ENCODE data around the gene PFDN2.
A peak's percentile ranks its signal among the peaks of the same experiment; 100 is the strongest.
"Not testable (repeated sequence)": the region's sequence is repeated elsewhere in the genome, so short reads cannot be mapped to it uniquely, and the experiment has no call there.

PFDN2 gene

DNA sequence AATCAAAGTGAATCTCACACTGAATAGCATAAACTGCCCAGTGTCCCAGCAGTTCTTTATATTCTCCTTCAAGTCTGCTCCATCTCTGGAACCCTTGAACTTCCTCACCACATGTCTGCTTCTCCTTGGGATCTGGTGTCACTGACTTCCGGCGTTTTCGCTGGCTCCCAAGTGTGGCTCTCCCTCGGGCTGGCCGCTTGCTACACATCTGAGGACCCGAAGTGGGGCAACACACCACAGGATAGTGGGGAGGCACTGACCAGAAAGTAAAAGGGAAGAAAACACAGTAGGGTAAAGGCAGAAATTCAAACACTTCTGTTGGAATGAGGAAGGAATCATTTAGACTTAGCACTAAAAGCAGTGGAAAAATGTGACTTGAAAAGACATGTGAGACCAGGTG lies 5.1 kb upstream of the PFDN2 start:
- Histone ChIP-seq H3K27me3 (ENCODE audit: control insufficient read depth in 1 of 2, insufficient read depth in 2 of 2, low read length in 2 of 2) (no peaks in the 10 kb centered on the region), H3K9me3 (ENCODE audit: control insufficient read depth in 1 of 2, low read length in 2 of 2) (no peaks in the 10 kb centered on the region), H3K27ac (ENCODE audit: low read depth, low read length) (no peak overlapping the region), H3K9ac (ENCODE audit: low read depth in 1 of 2, low read length in 2 of 2) (no peak overlapping the region), H3K4me1 (ENCODE audit: control insufficient read depth in 1 of 2, insufficient read depth in 2 of 2, low read length in 2 of 2) (peaks cover 22 to 31% of the 10 kb centered on the region in 2 donors), H3K36me3 (ENCODE audit: control insufficient read depth in 1 of 2, insufficient read depth in 2 of 2, low read length in 2 of 2) (peaks cover 53 to 71% of the 10 kb centered on the region in 2 donors), H3K4me3 (ENCODE audit: low read depth in 1 of 2, low read length in 2 of 2) (no peak overlapping the region)

DNA sequence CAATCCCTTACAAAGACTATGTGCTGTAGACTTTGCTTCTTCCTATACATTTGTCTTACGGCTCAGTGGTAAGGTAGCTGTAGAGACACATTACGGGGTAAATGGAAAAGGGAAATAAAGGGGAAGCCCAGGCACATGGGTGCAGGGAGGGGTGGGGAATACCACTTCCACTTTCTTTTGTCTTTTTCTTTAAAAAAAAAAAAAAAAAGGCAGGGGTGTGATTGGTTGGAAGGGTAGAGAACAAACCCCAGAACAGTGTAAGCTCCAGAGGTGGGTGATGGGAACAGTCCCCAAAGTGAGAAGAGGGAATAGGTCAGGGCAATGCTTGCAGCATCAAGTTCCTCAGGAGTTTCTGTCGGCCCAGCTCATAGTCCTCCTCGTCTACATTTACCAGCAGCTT lies 4.0 kb upstream of the PFDN2 start:
- no peak overlapping the region for H3K27ac ChIP-seq (ENCODE audit: low read depth, low read length)
- H3K4me1 ChIP-seq (ENCODE audit: control insufficient read depth in 1 of 2, insufficient read depth in 2 of 2, low read length in 2 of 2), result peaks cover 22 to 28% of the 10 kb centered on the region in 2 donors
- H3K9ac ChIP-seq (ENCODE audit: low read depth in 1 of 2, low read length in 2 of 2), result no peak overlapping the region
- H3K4me3 ChIP-seq (ENCODE audit: low read depth in 1 of 2, low read length in 2 of 2), result no peak overlapping the region
- no peaks in the 10 kb centered on the region for H3K27me3 ChIP-seq (ENCODE audit: control insufficient read depth in 1 of 2, insufficient read depth in 2 of 2, low read length in 2 of 2)
- H3K36me3 ChIP-seq (ENCODE audit: control insufficient read depth in 1 of 2, insufficient read depth in 2 of 2, low read length in 2 of 2), result peaks cover 46 to 62% of the 10 kb centered on the region in 2 donors
- no peaks in the 10 kb centered on the region for H3K9me3 ChIP-seq (ENCODE audit: control insufficient read depth in 1 of 2, low read length in 2 of 2)

- Histone ChIP-seq H3K27me3 (ENCODE audit: control insufficient read depth in 1 of 2, insufficient read depth in 2 of 2, low read length in 2 of 2) (no peaks in the 10 kb centered on the region), H3K36me3 (ENCODE audit: control insufficient read depth in 1 of 2, insufficient read depth in 2 of 2, low read length in 2 of 2) (peaks cover 42 to 58% of the 10 kb centered on the region in 2 donors), H3K9me3 (ENCODE audit: control insufficient read depth in 1 of 2, low read length in 2 of 2) (no peaks in the 10 kb centered on the region), H3K27ac (ENCODE audit: low read depth, low read length) (no peak overlapping the region), H3K4me3 (ENCODE audit: low read depth in 1 of 2, low read length in 2 of 2) (no peak overlapping the region), H3K9ac (ENCODE audit: low read depth in 1 of 2, low read length in 2 of 2) (no peak overlapping the region), H3K4me1 (ENCODE audit: control insufficient read depth in 1 of 2, insufficient read depth in 2 of 2, low read length in 2 of 2) (peaks cover 27 to 35% of the 10 kb centered on the region in 2 donors)
Observed at GRCh38 chr1:161121042-161121650, 3.3 kb upstream of the PFDN2 start.

DNA sequence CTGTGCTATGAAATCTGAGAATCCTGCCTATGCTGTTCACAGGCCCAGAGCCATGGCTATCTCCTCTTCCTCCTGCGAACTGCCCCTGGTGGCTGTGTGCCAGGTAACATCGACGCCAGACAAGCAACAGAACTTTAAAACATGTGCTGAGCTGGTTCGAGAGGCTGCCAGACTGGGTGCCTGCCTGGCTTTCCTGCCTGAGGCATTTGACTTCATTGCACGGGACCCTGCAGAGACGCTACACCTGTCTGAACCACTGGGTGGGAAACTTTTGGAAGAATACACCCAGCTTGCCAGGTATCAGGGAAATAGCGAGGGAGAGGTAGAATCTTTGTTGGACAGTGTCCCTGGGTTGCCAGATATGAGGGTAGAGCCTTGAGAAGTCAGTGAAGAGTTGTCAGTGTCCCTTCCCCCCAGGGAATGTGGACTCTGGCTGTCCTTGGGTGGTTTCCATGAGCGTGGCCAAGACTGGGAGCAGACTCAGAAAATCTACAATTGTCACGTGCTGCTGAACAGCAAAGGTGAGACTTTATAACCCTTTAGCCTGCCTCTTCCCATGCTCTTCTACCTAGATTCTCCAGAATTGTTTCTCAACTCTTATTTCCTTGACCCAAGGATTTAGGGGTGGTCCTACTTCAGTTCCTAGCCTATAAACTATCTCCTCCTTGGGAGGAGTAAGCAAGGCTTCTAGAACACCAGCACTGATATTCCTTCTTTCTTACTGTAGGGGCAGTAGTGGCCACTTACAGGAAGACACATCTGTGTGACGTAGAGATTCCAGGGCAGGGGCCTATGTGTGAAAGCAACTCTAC lies 1.5 kb upstream of the PFDN2 start:
- Histone ChIP-seq H3K27me3 (ENCODE audit: control insufficient read depth in 1 of 2, insufficient read depth in 2 of 2, low read length in 2 of 2) (no peaks in the 10 kb centered on the region), H3K4me3 (ENCODE audit: low read depth in 1 of 2, low read length in 2 of 2) (peak overlapping the region; percentile 92 to 100), H3K27ac (ENCODE audit: low read depth, low read length) (peak overlapping the region; percentile 95), H3K9ac (ENCODE audit: low read depth in 1 of 2, low read length in 2 of 2) (peak overlapping the region; percentile 99), H3K36me3 (ENCODE audit: control insufficient read depth in 1 of 2, insufficient read depth in 2 of 2, low read length in 2 of 2) (peaks cover 37 to 47% of the 10 kb centered on the region in 2 donors), H3K9me3 (ENCODE audit: control insufficient read depth in 1 of 2, low read length in 2 of 2) (no peaks in the 10 kb centered on the region), H3K4me1 (ENCODE audit: control insufficient read depth in 1 of 2, insufficient read depth in 2 of 2, low read length in 2 of 2) (peaks cover 33 to 50% of the 10 kb centered on the region in 2 donors)

DNA sequence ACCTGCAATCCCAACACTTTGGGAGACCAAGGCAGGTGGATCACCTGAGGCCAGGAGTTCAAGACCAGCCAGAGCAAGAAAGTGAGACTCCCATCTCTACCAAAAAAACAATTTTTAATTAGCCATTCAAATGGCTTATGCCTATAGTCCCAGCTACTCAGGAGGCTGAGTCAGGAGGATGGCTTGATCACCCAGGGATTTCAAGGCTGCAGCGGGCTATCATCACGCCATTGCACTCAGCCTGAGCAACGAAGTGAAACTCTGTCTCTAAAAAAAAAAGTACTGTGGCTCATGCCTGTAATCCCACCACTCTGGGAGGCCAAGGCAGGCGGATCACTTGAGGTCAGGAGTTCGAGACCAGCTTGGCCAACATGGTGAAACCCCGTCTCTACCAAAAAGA lies 1.9 kb downstream of the PFDN2 start:
- not testable (repeated sequence) for H3K27ac ChIP-seq (ENCODE audit: low read depth, low read length); H3K9me3 ChIP-seq (ENCODE audit: control insufficient read depth in 1 of 2, low read length in 2 of 2); H3K27me3 ChIP-seq (ENCODE audit: control insufficient read depth in 1 of 2, insufficient read depth in 2 of 2, low read length in 2 of 2); H3K4me3 ChIP-seq (ENCODE audit: low read depth in 1 of 2, low read length in 2 of 2); H3K9ac ChIP-seq (ENCODE audit: low read depth in 1 of 2, low read length in 2 of 2)
- Histone ChIP-seq H3K4me1 (ENCODE audit: control insufficient read depth in 1 of 2, insufficient read depth in 2 of 2, low read length in 2 of 2) (peaks cover 33 to 64% of the 10 kb centered on the region in 2 donors), H3K36me3 (ENCODE audit: control insufficient read depth in 1 of 2, insufficient read depth in 2 of 2, low read length in 2 of 2) (peaks cover 9 to 19% of the 10 kb centered on the region in 2 donors)

DNA sequence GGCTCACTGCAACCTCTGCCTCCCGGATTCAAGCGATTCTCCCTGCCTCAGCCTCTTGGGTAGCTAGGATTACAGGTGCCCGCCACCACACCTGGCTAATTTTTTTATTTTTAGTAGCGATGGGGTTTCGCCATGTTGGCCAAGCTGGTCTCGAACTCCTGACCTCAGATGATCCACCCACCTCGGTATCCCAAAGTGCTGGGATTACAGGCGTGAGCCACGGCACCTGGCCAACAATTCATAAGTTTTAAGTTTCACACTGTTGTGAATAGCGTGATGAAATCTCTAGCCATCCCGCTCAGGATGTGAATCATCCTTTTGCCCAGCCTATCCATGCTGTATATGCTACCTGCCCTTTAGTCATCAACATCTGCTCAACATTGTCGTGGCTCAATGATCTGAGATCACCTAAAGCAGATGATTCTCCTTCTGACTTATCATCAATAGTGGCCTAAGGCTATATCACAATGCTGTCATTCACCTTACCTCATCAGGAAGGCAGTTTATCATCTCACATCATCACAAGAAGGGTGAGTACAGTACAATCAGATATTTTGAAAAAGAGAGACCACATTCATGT lies 2.6 kb downstream of the PFDN2 start:
- H3K4me1 ChIP-seq (ENCODE audit: control insufficient read depth in 1 of 2, insufficient read depth in 2 of 2, low read length in 2 of 2), result peaks cover 28 to 60% of the 10 kb centered on the region in 2 donors
- H3K4me3 ChIP-seq (ENCODE audit: low read depth in 1 of 2, low read length in 2 of 2), result no peak overlapping the region
- no peak overlapping the region for H3K27ac ChIP-seq (ENCODE audit: low read depth, low read length)
- H3K9ac ChIP-seq (ENCODE audit: low read depth in 1 of 2, low read length in 2 of 2), result no peak overlapping the region
- no peaks in the 10 kb centered on the region for H3K27me3 ChIP-seq (ENCODE audit: control insufficient read depth in 1 of 2, insufficient read depth in 2 of 2, low read length in 2 of 2)
- H3K9me3 ChIP-seq (ENCODE audit: control insufficient read depth in 1 of 2, low read length in 2 of 2), result no peaks in the 10 kb centered on the region
- peaks cover 2 to 11% of the 10 kb centered on the region in 2 donors for H3K36me3 ChIP-seq (ENCODE audit: control insufficient read depth in 1 of 2, insufficient read depth in 2 of 2, low read length in 2 of 2)

- Histone ChIP-seq H3K9ac (ENCODE audit: low read depth in 1 of 2, low read length in 2 of 2) (no peak overlapping the region), H3K4me3 (ENCODE audit: low read depth in 1 of 2, low read length in 2 of 2) (no peak overlapping the region), H3K27ac (ENCODE audit: low read depth, low read length) (no peak overlapping the region), H3K36me3 (ENCODE audit: control insufficient read depth in 1 of 2, insufficient read depth in 2 of 2, low read length in 2 of 2) (peaks cover 0 to 14% of the 10 kb centered on the region in 2 donors), H3K9me3 (ENCODE audit: control insufficient read depth in 1 of 2, low read length in 2 of 2) (no peaks in the 10 kb centered on the region), H3K27me3 (ENCODE audit: control insufficient read depth in 1 of 2, insufficient read depth in 2 of 2, low read length in 2 of 2) (no peaks in the 10 kb centered on the region), H3K4me1 (ENCODE audit: control insufficient read depth in 1 of 2, insufficient read depth in 2 of 2, low read length in 2 of 2) (peaks cover 21 to 53% of the 10 kb centered on the region in 2 donors)
Observed at GRCh38 chr1:161114556-161114955, 3.3 kb downstream of the PFDN2 start.

DNA sequence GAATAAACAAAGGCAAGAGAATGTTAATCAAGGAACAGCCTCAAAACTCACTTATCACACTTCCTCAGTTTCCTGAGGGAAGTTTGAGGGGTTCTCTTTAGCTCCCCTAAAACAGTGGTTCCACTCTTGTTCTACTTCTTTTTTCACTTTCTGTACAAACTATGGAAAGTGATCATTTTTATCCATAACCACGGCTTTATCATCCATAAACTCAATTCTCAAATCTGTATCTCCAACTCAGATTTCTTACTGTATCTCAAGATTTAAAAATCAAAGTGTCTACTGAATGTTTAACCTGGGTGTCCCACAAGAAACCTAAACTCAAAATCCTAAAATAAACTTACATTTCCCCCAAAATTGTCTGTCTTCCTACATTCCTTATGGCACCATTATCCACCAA lies 3.9 kb downstream of the PFDN2 start:
- Histone ChIP-seq H3K27ac (ENCODE audit: low read depth, low read length) (no peak overlapping the region), H3K9ac (ENCODE audit: low read depth in 1 of 2, low read length in 2 of 2) (no peak overlapping the region), H3K4me1 (ENCODE audit: control insufficient read depth in 1 of 2, insufficient read depth in 2 of 2, low read length in 2 of 2) (peaks cover 15 to 47% of the 10 kb centered on the region in 2 donors), H3K27me3 (ENCODE audit: control insufficient read depth in 1 of 2, insufficient read depth in 2 of 2, low read length in 2 of 2) (no peaks in the 10 kb centered on the region), H3K9me3 (ENCODE audit: control insufficient read depth in 1 of 2, low read length in 2 of 2) (no peaks in the 10 kb centered on the region), H3K36me3 (ENCODE audit: control insufficient read depth in 1 of 2, insufficient read depth in 2 of 2, low read length in 2 of 2) (peaks cover 0 to 21% of the 10 kb centered on the region in 2 donors), H3K4me3 (ENCODE audit: low read depth in 1 of 2, low read length in 2 of 2) (no peak overlapping the region)

DNA sequence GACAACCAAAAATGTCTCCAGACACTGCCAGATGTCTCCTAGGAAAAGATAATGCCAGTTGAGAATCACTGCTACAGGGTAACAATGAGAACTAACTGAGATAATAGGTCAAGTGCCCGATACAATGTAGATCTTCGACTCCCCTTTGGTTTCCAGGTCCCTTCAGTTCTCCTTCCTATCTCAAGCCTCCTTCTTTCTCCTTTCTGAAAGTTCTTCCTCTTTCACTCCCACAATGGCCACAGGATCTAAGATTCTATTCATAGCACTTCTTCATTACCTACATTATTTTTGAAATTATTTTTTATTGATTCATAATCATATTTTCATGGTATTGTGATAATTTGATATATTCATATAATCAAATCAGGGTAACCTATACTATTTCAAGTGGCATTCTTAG lies 6.3 kb downstream of the PFDN2 start:
- Histone ChIP-seq H3K4me1 (ENCODE audit: control insufficient read depth in 1 of 2, insufficient read depth in 2 of 2, low read length in 2 of 2) (peaks cover 9 to 33% of the 10 kb centered on the region in 2 donors), H3K36me3 (ENCODE audit: control insufficient read depth in 1 of 2, insufficient read depth in 2 of 2, low read length in 2 of 2) (peaks cover 0 to 25% of the 10 kb centered on the region in 2 donors), H3K27ac (ENCODE audit: low read depth, low read length) (no peak overlapping the region), H3K4me3 (ENCODE audit: low read depth in 1 of 2, low read length in 2 of 2) (no peak overlapping the region), H3K9me3 (ENCODE audit: control insufficient read depth in 1 of 2, low read length in 2 of 2) (no peaks in the 10 kb centered on the region), H3K27me3 (ENCODE audit: control insufficient read depth in 1 of 2, insufficient read depth in 2 of 2, low read length in 2 of 2) (no peaks in the 10 kb centered on the region), H3K9ac (ENCODE audit: low read depth in 1 of 2, low read length in 2 of 2) (no peak overlapping the region)

GRCh38 chr1:161111117-161111516 lies 6.7 kb downstream of the PFDN2 start:
- no peak overlapping the region for H3K4me3 ChIP-seq (ENCODE audit: low read depth in 1 of 2, low read length in 2 of 2)
- H3K27ac ChIP-seq (ENCODE audit: low read depth, low read length), result no peak overlapping the region
- peaks cover 5 to 29% of the 10 kb centered on the region in 2 donors for H3K4me1 ChIP-seq (ENCODE audit: control insufficient read depth in 1 of 2, insufficient read depth in 2 of 2, low read length in 2 of 2)
- no peaks in the 10 kb centered on the region for H3K9me3 ChIP-seq (ENCODE audit: control insufficient read depth in 1 of 2, low read length in 2 of 2)
- H3K9ac ChIP-seq (ENCODE audit: low read depth in 1 of 2, low read length in 2 of 2), result no peak overlapping the region
- peaks cover 0 to 25% of the 10 kb centered on the region in 2 donors for H3K36me3 ChIP-seq (ENCODE audit: control insufficient read depth in 1 of 2, insufficient read depth in 2 of 2, low read length in 2 of 2)
- no peaks in the 10 kb centered on the region for H3K27me3 ChIP-seq (ENCODE audit: control insufficient read depth in 1 of 2, insufficient read depth in 2 of 2, low read length in 2 of 2)

Measured in duodenal mucosa (tissue), 2 donors.